Epithelial cell of esophagus (primary cell): ENCODE measurements around the gene EXOC7.

ENCODE experiments used
- DNase-seq: peaks from one replicate; pipeline ENCODE4 v3.0.0; 2010; ENCODE audit warnings: low read depth
- H3K4me3 ChIP-seq: 2 replicates; pipeline ENCODE4 v1.5.1; 2011; ENCODE audit warnings: mild to moderate bottlenecking, low read length, control low read depth
- TF ChIP-seq, protein P1 (sequence below): IDR thresholded peaks from 2 replicates; pipeline ENCODE4 v1.5.1; 2011; ENCODE audit warnings: low read depth, mild to moderate bottlenecking, low read length, control low read depth, inconsistent platforms; ENCODE audit not compliant: insufficient read depth; ENCODE audit errors: missing control alignments

Gene EXOC7

GRCh38 chr17:76115138-76115754 lies 11.7 kb upstream of the EXOC7 start:
- H3K4me3 ChIP-seq = no peak overlapping the region
- TF ChIP-seq, protein P1, sequence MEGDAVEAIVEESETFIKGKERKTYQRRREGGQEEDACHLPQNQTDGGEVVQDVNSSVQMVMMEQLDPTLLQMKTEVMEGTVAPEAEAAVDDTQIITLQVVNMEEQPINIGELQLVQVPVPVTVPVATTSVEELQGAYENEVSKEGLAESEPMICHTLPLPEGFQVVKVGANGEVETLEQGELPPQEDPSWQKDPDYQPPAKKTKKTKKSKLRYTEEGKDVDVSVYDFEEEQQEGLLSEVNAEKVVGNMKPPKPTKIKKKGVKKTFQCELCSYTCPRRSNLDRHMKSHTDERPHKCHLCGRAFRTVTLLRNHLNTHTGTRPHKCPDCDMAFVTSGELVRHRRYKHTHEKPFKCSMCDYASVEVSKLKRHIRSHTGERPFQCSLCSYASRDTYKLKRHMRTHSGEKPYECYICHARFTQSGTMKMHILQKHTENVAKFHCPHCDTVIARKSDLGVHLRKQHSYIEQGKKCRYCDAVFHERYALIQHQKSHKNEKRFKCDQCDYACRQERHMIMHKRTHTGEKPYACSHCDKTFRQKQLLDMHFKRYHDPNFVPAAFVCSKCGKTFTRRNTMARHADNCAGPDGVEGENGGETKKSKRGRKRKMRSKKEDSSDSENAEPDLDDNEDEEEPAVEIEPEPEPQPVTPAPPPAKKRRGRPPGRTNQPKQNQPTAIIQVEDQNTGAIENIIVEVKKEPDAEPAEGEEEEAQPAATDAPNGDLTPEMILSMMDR = no peak
- DNase-seq = no peak

- no peak overlapping the region for H3K4me3 ChIP-seq
- TF ChIP-seq, protein P1 = no peak
- no peak for DNase-seq
Observed at GRCh38 chr17:76111956-76112355, 8.4 kb upstream of the EXOC7 start.

DNA sequence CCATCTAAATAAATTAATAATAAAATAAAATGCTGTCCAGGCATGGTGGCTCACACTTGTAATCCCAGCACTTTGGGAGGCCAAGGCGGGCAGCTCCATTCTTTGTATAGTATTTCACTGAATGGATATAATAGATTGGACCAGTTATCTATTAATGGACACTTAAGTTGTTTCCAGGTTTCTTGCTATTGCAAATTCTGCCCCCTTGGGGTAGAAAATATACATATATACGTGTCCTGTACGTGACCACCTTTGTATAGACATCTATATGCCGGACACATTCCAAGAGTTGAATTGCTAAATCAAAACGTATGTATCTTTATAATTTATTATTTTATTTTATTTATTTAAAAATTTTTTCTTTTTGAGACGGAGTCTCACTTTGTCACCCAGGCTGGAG lies 3.9 kb upstream of the EXOC7 start:
- peak; percentile 39 for DNase-seq
- TF ChIP-seq, protein P1 = no peak
- H3K4me3 ChIP-seq = no peak overlapping the region

- DNase-seq = no peak
- TF ChIP-seq, protein P1 = no peak
Observed at GRCh38 chr17:76106703-76107102, 3.1 kb upstream of the EXOC7 start.

DNA sequence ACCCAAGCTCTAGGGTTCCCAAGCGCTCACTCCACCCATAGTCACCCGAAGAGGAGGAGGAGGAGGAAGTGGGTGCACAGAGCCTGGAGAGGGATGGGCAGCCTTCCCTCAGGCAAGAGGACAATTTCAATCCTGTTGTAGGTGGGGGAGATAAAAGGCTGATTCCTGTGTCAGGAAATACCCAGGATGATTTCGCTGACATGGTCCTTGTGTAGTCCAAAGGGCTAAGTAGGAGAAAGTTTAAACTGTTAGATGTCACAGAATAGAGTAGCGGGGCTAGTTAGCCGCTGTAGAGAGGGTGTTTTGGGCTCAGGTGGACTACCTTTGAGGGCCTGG lies 1.3 kb upstream of the EXOC7 start:
- TF ChIP-seq, protein P1 = no peak
- no peak overlapping the region for H3K4me3 ChIP-seq
- DNase-seq = no peak

More at GRCh38 chr17:76106703-76107102, 3.1 kb upstream of the EXOC7 start:
- no peak overlapping the region for H3K4me3 ChIP-seq

- H3K4me3 ChIP-seq = peak overlapping the region; percentile 94
- TF ChIP-seq, protein P1 = no peak
- DNase-seq = no peak
Observed at GRCh38 chr17:76104140-76104895, 731 bp upstream of the EXOC7 start.

GRCh38 chr17:76102944-76103273 lies 678 bp downstream of the EXOC7 start:
- no peak for DNase-seq
- H3K4me3 ChIP-seq = peak overlapping the region; percentile 94
- TF ChIP-seq, protein P1 = no peak
